GM12878 (cell line): ENCODE data around the gene CLEC16A. TPM values are rescaled to one million over a fixed set of nuclear protein-coding genes. Genes with fewer than 3 reads are reported as not detected.

Source experiments
- ATAC-seq: fragments of 200-7000 bp; cut with Tn5 transposase; 3 replicates; pipeline ENCODE4 v1.9.1; 2020; ENCODE audit warnings: mild to moderate bottlenecking, moderate library complexity
- BruUV-seq: library from RNA; stranded (reverse); fragments of 400-500 nt; replicated peaks from 2 replicates; lab custom pipeline; 2021; lab: Mats Ljungman, UMichigan
- CTCF ChIA-PET: fragments of 300-600 bp; sonication (Branson Sonifier 250); formaldehyde crosslinking; extraction: SDS; loops from one replicate; lab custom pipeline; 2021; ENCODE audit warnings: inconsistent platforms; lab: Yijun Ruan, JAX
- POLR2A ChIA-PET: fragments of 350-600 bp; formaldehyde crosslinking; extraction: SDS; loops from one replicate; lab custom pipeline; 2021; ENCODE audit warnings: inconsistent platforms; lab: Charles Lee
- RAD21 ChIA-PET: fragments of 300-600 bp; sonication (Branson Sonifier 250); formaldehyde crosslinking; loops from one replicate; lab custom pipeline; 2023; ENCODE audit warnings: antibody characterized with exemption; ENCODE audit not compliant: unreplicated experiment; lab: Charles Lee
- SMC1A ChIA-PET: fragments of 300-600 bp; sonication (Branson Sonifier 250); formaldehyde crosslinking; loops from one replicate; lab custom pipeline; 2023; ENCODE audit not compliant: unreplicated experiment, uncharacterized antibody; lab: Charles Lee
- DNase-seq: peaks from one replicate; pipeline ENCODE4 v3.0.0-alpha.2; 2011; ENCODE audit warnings: low read depth, low spot score
- FAIRE-seq: peaks from 3 replicates; lab custom pipeline; 2011; peaks lifted over from hg19 to GRCh38; lab: Jason Lieb, UNC
- H2AFZ ChIP-seq: 2 replicates; pipeline ENCODE4 v1.6.0; 2011; ENCODE audit warnings: low read depth, low read length, control low read depth; ENCODE audit not compliant: control insufficient read depth
- H3K27ac ChIP-seq: 2 replicates; pipeline ENCODE4 v1.5.1; 2011; ENCODE audit warnings: control low read depth; ENCODE audit not compliant: control insufficient read depth, insufficient read depth
- H3K27me3 ChIP-seq, 2 experiments: replicated peaks in 1 of 2; 2 replicates each; pipeline versions ENCODE4 v1.6.0 to v1.6.1; 2011; ENCODE audit warnings: low read length in 1 of 2; ENCODE audit not compliant: control insufficient read depth in 2 of 2, insufficient read depth in 2 of 2
- H3K36me3 ChIP-seq, 2 experiments: 2 replicates each; pipeline ENCODE4 v1.5.1; 2011; ENCODE audit warnings: low read length in 1 of 2; ENCODE audit not compliant: control insufficient read depth in 2 of 2, insufficient read depth in 2 of 2
- H3K4me1 ChIP-seq: 2 replicates; pipeline ENCODE4 v1.6.1; 2011; ENCODE audit warnings: mild to moderate bottlenecking, low read length, moderate library complexity, mixed read lengths; ENCODE audit not compliant: control insufficient read depth, insufficient read depth
- H3K4me2 ChIP-seq: 2 replicates; pipeline ENCODE4 v1.6.0; 2011; ENCODE audit warnings: control low read depth; ENCODE audit not compliant: control insufficient read depth, insufficient read depth
- H3K4me3 ChIP-seq: fragments of 200-600 bp; sonication (generic); 2 replicates; pipeline ENCODE4 v1.5.1; 2016
- H3K79me2 ChIP-seq: 2 replicates; pipeline ENCODE4 v1.6.0; 2011; ENCODE audit warnings: low read length; ENCODE audit not compliant: control insufficient read depth, insufficient read depth
- H3K9ac ChIP-seq: 2 replicates; pipeline ENCODE4 v1.8.0; 2011; ENCODE audit warnings: low read length, control low read depth, mixed read lengths; ENCODE audit not compliant: control insufficient read depth, insufficient read depth
- H3K9me3 ChIP-seq: replicated peaks from 3 replicates; pipeline ENCODE4 v1.5.1; 2011; ENCODE audit warnings: mild to moderate bottlenecking, low read length; ENCODE audit not compliant: control insufficient read depth, insufficient read depth
- H4K20me1 ChIP-seq: 2 replicates; pipeline ENCODE4 v1.6.0; 2011; ENCODE audit not compliant: control insufficient read depth, insufficient read depth
- ATF3 ChIP-seq: IDR thresholded peaks from 2 replicates; pipeline ENCODE4 v1.6.1; 2011; ENCODE audit warnings: low read depth, mild to moderate bottlenecking, low read length, moderate library complexity, borderline replicate concordance; ENCODE audit errors: extremely low read depth
- CREM ChIP-seq: IDR thresholded peaks from 2 replicates; pipeline ENCODE4 v1.6.1; 2014; ENCODE audit warnings: antibody characterized with exemption, low read depth
- ELK1 ChIP-seq: IDR thresholded peaks from 2 replicates; pipeline ENCODE4 v1.6.1; 2012; ENCODE audit warnings: low read depth, low read length, improper control_type of control experiment
- POLR2AphosphoS5 ChIP-seq: IDR thresholded peaks from 2 replicates; pipeline ENCODE4 v1.6.1; 2011; ENCODE audit warnings: mild to moderate bottlenecking, low read length, inconsistent platforms
- RCOR1 ChIP-seq: conservative IDR thresholded peaks from 2 replicates; pipeline ENCODE4 v1.6.1; 2012; ENCODE audit warnings: low read depth, low read length, improper control_type of control experiment
- STAT3 ChIP-seq: IDR thresholded peaks from 2 replicates; pipeline ENCODE4 v1.6.1; 2011; ENCODE audit warnings: low read depth, low read length, improper control_type of control experiment
- ZNF622 ChIP-seq: fragments of 450-650 bp; IDR thresholded peaks from 2 replicates; pipeline ENCODE4 v1.6.1; 2017; ENCODE audit warnings: mild to moderate bottlenecking, inconsistent platforms
- WGBS: methylation state at CpG from one replicate; pipeline ENCODE4 v1.1.6; 2016; ENCODE audit warnings: low lambda C conversion rate; ENCODE audit not compliant: insufficient replicate concordance, insufficient coverage; ENCODE audit errors: missing lambda C conversion rate; 5-methylcytosine and 5-hydroxymethylcytosine counted together
- in situ Hi-C: fragments of 300-500 bp; cut with MboI; formaldehyde crosslinking; loops from 9 replicates; pipeline ENCODE4 v1.14.3; 2018; ENCODE audit warnings: mixed read lengths
- intact Hi-C: fragments of 100-400 bp; cut with micrococcal nuclease; formaldehyde crosslinking; loops from one replicate; pipeline ENCODE4 v1.14.2; 2022; ENCODE audit not compliant: unreplicated experiment
- polyA plus RNA-seq, 11 experiments: library from polyadenylated mRNA; depleted of rRNA in 4 of 11; unstranded in 6 of 11; stranded (reverse) in 5 of 11; fragments of >200 nt; fragmentation: Nextera tagmentation in 4 of 11; fragmentation: Illumina TruSeq in 1 of 11; extraction: Ambion mirVana in 4 of 11; extraction: Trizol in 1 of 11; gene quantifications; 1 replicate in 1 of 11; 2 replicates in 10 of 11; pipeline versions ENCODE4 v1.2.1 to v1.2.3, GENCODE V29; 2011 to 2016; ENCODE audit warnings: inconsistent platforms in 2 of 11, missing spikeins in 2 of 11, low read depth in 1 of 11
- total RNA-seq, 4 experiments: library from RNA; depleted of rRNA in 3 of 4; stranded (reverse); fragments of >200 nt in 3 of 4; fragmentation: Illumina TruSeq in 1 of 4; extraction: Trizol in 1 of 4; gene quantifications; 2 replicates each; pipeline versions ENCODE4 v1.2.1 to v1.2.3, GENCODE V29; 2013 to 2021

Gene CLEC16A
- total and polyA plus RNA-seq, 10 of the 15 experiments (the other 5 are each of a cell fraction or from before 2014, with no cell fraction given): 1.5 to 28.8 (median 19.2) TPM

GRCh38 chr16:11034481-11034931, 90.1 kb downstream of the CLEC16A start:
- Histone ChIP-seq H3K27ac (no peak overlapping the region), H2AFZ (no peak overlapping the region), H4K20me1 (no peaks in the 10 kb centered on the region), H3K79me2 (no peaks in the 10 kb centered on the region), H3K4me1 (no peaks in the 10 kb centered on the region), H3K9ac (no peak overlapping the region), H3K27me3 (no peaks in the 10 kb centered on the region), H3K9me3 (no peaks in the 10 kb centered on the region), H3K4me3 (no peak overlapping the region), H3K36me3 (peaks cover 12 to 25% of the 10 kb centered on the region in 2 experiments; a peak in 3 of 4 replicates), H3K4me2 (no peak overlapping the region)
- ChIA-PET CTCF (interaction anchor here (0.7 to 0.9 kb wide), 2 partner anchors 20 to 472 kb away, joined by 3 read pairs; no protein-coding TSS in a partner anchor), RAD21 (no interaction called here), SMC1A (interaction anchor here (0.9 to 1.1 kb wide), 4 partner anchors 10 to 172 kb away, joined by 3 to 4 read pairs (median 3); no protein-coding TSS in a partner anchor), POLR2A (no interaction called here)
- WGBS: 69% methylated on average over 8 of the region's 8 CpGs
- intact Hi-C loops (no loop called here), in situ Hi-C loops (no loop called here)
- ATAC-seq: no peak
- no peak for FAIRE-seq
- no TSS peak for BruUV-seq
- DNase-seq: no peak
- TF ChIP-seq ZNF622 (no peak), ATF3 (no peak), RCOR1 (no peak), CREM (no peak), STAT3 (no peak), ELK1 (no peak), POLR2AphosphoS5 (no peak)
